ENCODE results near the gene SMAD3.

The SMAD3 gene

DNA sequence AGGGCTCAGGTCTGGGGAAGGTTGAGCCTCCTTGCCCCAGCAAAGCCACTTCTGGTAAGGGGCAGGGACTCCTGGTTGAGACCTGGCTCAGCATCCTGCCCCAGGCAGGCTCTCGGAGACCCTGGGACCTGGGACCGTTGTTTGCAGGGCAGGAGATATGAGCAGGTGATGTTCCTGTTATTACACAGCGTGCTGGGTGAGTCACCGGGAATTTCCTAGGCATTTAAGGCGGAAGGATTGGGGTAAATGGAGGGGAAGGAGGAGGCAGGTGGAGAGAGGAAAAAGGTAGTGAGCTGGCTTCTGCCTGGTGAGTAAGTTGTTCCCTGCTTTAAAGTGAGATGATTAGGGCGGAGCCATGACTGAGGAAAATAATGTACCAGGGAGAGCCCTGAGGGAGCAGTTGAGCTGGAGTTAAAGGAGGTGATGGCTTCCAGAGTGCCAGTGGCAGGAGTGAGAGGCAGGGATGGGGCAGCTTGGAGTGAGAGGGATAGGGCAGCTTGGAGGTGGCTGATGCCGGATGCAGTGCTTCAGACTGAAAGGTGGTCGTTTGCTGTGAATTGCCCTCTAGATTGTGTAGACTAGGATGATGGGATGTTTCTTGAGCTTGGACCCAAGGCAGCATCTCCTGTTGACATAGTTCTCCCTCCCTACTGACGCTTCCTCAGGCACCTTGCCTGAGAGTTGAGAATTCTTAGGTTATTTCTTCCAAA lies 109.6 kb downstream of the SMAD3 start:
- no peak for DNase-seq
- no peaks in the 10 kb centered on the region for H3K79me2 ChIP-seq (ENCODE audit: insufficient read depth, low read length)
- H3K9me3 ChIP-seq (ENCODE audit: insufficient read depth, low read length, severe bottlenecking): no peaks in the 10 kb centered on the region
- H2AFZ ChIP-seq (ENCODE audit: low read depth, low read length): no peak overlapping the region
- no peak overlapping the region for H3K4me3 ChIP-seq (ENCODE audit: low read depth in 1 of 2, low read length in 2 of 2)
- peaks cover 9% of the 10 kb centered on the region for H3K27me3 ChIP-seq (ENCODE audit: insufficient read depth, low read length, poor library complexity)
- no peaks in the 10 kb centered on the region for H4K20me1 ChIP-seq (ENCODE audit: insufficient read depth, low read length)
- no peak for TF ChIP-seq EZH2 (IDR thresholded peaks at IDR 0.05; ENCODE audit: borderline replicate concordance, low read depth, low read length, severe bottlenecking)
- TF ChIP-seq, protein P1, sequence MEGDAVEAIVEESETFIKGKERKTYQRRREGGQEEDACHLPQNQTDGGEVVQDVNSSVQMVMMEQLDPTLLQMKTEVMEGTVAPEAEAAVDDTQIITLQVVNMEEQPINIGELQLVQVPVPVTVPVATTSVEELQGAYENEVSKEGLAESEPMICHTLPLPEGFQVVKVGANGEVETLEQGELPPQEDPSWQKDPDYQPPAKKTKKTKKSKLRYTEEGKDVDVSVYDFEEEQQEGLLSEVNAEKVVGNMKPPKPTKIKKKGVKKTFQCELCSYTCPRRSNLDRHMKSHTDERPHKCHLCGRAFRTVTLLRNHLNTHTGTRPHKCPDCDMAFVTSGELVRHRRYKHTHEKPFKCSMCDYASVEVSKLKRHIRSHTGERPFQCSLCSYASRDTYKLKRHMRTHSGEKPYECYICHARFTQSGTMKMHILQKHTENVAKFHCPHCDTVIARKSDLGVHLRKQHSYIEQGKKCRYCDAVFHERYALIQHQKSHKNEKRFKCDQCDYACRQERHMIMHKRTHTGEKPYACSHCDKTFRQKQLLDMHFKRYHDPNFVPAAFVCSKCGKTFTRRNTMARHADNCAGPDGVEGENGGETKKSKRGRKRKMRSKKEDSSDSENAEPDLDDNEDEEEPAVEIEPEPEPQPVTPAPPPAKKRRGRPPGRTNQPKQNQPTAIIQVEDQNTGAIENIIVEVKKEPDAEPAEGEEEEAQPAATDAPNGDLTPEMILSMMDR (IDR thresholded peaks at IDR 0.05; ENCODE audit: borderline replicate concordance, extremely low read depth, low read length, poor library complexity, severe bottlenecking): no peak
- no peak for ATAC-seq (ENCODE audit: insufficient read depth, low read depth)
- H3K36me3 ChIP-seq (ENCODE audit: insufficient read depth, low read length): no peaks in the 10 kb centered on the region
- no peak overlapping the region for H3K9ac ChIP-seq (ENCODE audit: low read depth, low read length)
- H3K4me2 ChIP-seq (ENCODE audit: insufficient read depth, low read length): no peak overlapping the region
- no peaks in the 10 kb centered on the region for H3K4me1 ChIP-seq (ENCODE audit: insufficient read depth, low read length)
- no peak overlapping the region for H3K27ac ChIP-seq (ENCODE audit: low read length)

- no peaks in the 10 kb centered on the region for H3K79me2 ChIP-seq (ENCODE audit: insufficient read depth, low read length)
- no peak overlapping the region for H3K9ac ChIP-seq (ENCODE audit: low read depth, low read length)
- no peak for TF ChIP-seq EZH2 (IDR thresholded peaks at IDR 0.05; ENCODE audit: borderline replicate concordance, low read depth, low read length, severe bottlenecking)
- TF ChIP-seq, protein P1 (IDR thresholded peaks at IDR 0.05; ENCODE audit: borderline replicate concordance, extremely low read depth, low read length, poor library complexity, severe bottlenecking): no peak
- ATAC-seq (ENCODE audit: insufficient read depth, low read depth) (no peak), DNase-seq (no peak)
- no peaks in the 10 kb centered on the region for H3K9me3 ChIP-seq (ENCODE audit: insufficient read depth, low read length, severe bottlenecking)
- H3K36me3 ChIP-seq (ENCODE audit: insufficient read depth, low read length): no peaks in the 10 kb centered on the region
- H3K27ac ChIP-seq (ENCODE audit: low read length): no peak overlapping the region
- no peak overlapping the region for H2AFZ ChIP-seq (ENCODE audit: low read depth, low read length)
- H4K20me1 ChIP-seq (ENCODE audit: insufficient read depth, low read length): no peaks in the 10 kb centered on the region
- H3K4me1 ChIP-seq (ENCODE audit: insufficient read depth, low read length): no peaks in the 10 kb centered on the region
- H3K4me3 ChIP-seq (ENCODE audit: low read depth in 1 of 2, low read length in 2 of 2): no peak overlapping the region
- H3K27me3 ChIP-seq (ENCODE audit: insufficient read depth, low read length, poor library complexity): peaks cover 9% of the 10 kb centered on the region
- no peak overlapping the region for H3K4me2 ChIP-seq (ENCODE audit: insufficient read depth, low read length)
These were observed 110.3 kb downstream of the SMAD3 start for GRCh38 chr15:67175643-67176071.

DNA sequence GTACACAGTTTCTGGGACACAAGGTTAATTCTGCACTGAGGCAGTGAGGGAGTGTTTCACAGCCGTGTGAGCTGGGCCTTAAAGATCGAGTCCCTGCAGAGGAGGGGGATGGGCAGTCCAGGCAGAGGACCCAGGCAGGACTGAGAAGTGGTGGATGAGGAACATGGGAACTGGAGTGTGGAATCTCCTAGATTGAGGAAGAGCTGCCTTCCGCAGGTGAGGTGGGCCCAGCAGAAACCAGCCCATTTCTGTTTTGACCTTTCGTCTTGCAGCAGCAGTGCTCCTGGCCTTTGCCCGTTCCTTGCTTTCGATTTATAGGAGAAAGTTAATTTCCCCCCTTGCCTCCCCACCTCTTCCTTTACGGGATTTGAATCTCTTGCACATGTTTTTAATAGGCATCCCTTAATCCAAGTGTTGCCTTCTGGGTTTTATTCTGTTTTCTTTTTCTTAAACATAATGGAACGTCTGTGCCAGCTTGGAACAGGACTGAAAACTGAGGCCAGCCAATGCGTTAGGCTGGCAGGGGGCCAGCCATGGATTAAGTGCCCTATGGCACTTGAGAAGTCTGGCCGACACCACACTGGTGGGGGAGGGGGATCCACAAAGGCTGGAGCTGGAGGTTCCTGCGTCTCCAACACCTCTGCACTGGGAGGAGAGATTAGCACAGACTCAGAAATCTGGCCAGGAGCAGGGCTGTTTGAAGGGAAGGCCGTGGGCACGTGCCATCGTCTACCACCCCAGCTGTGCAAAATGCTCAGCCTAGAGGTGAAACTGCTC lies 111.0 kb downstream of the SMAD3 start:
- Histone ChIP-seq H3K9ac (ENCODE audit: low read depth, low read length) (no peak overlapping the region), H3K4me1 (ENCODE audit: insufficient read depth, low read length) (no peaks in the 10 kb centered on the region), H3K9me3 (ENCODE audit: insufficient read depth, low read length, severe bottlenecking) (no peaks in the 10 kb centered on the region), H3K27me3 (ENCODE audit: insufficient read depth, low read length, poor library complexity) (peaks cover 9% of the 10 kb centered on the region), H3K79me2 (ENCODE audit: insufficient read depth, low read length) (no peaks in the 10 kb centered on the region), H4K20me1 (ENCODE audit: insufficient read depth, low read length) (no peaks in the 10 kb centered on the region), H3K4me2 (ENCODE audit: insufficient read depth, low read length) (no peak overlapping the region), H3K27ac (ENCODE audit: low read length) (no peak overlapping the region), H3K36me3 (ENCODE audit: insufficient read depth, low read length) (no peaks in the 10 kb centered on the region), H3K4me3 (ENCODE audit: low read depth in 1 of 2, low read length in 2 of 2) (no peak overlapping the region), H2AFZ (ENCODE audit: low read depth, low read length) (no peak overlapping the region)
- TF ChIP-seq, protein P1 (IDR thresholded peaks at IDR 0.05; ENCODE audit: borderline replicate concordance, extremely low read depth, low read length, poor library complexity, severe bottlenecking): no peak
- no peak for TF ChIP-seq EZH2 (IDR thresholded peaks at IDR 0.05; ENCODE audit: borderline replicate concordance, low read depth, low read length, severe bottlenecking)
- DNase-seq (no peak), ATAC-seq (ENCODE audit: insufficient read depth, low read depth) (no peak)
